Aorta (tissue), 5 donors: Measurements from ENCODE around the gene NDUFS4. TPM values are rescaled to one million over a fixed set of nuclear protein-coding genes. Genes with fewer than 3 reads are reported as not detected.
"Not testable (repeated sequence)": the region's sequence is repeated elsewhere in the genome, so short reads cannot be mapped to it uniquely, and the experiment has no call there.

Experiments used
- ATAC-seq: fragments of 200-7000 bp; cut with Tn5 transposase; one replicate; pipeline ENCODE4 v1.9.1; 2022; ENCODE audit warnings: moderate library complexity; ENCODE audit not compliant: low FRiP score
- DNase-seq, 2 donors: peaks; one replicate each; pipeline ENCODE4 v3.0.0-alpha.2; 2020
- H3K27ac ChIP-seq, 2 donors: one replicate each; pipeline ENCODE4 v1.5.1; 2013; ENCODE audit warnings: low read length in 2 of 2, mild to moderate bottlenecking in 2 of 2, moderate library complexity in 2 of 2, control low read depth in 1 of 2, inconsistent platforms in 1 of 2, low read depth in 1 of 2
- H3K27me3 ChIP-seq, 2 donors: one replicate each; pipeline ENCODE4 v1.6.1; 2013; ENCODE audit warnings: control low read depth in 1 of 2, low read length in 1 of 2, mild to moderate bottlenecking in 1 of 2, moderate library complexity in 1 of 2; ENCODE audit not compliant: insufficient read depth in 2 of 2, control insufficient read depth in 1 of 2
- H3K36me3 ChIP-seq, 2 donors: one replicate each; pipeline ENCODE4 v1.6.1; 2013; ENCODE audit warnings: control low read depth in 1 of 2, low read length in 1 of 2, mild to moderate bottlenecking in 1 of 2; ENCODE audit not compliant: insufficient read depth in 2 of 2, control insufficient read depth in 1 of 2
- H3K4me1 ChIP-seq, 2 donors: one replicate each; pipeline ENCODE4 v1.6.1; 2013; ENCODE audit warnings: low read length in 2 of 2, control low read depth in 1 of 2, mild to moderate bottlenecking in 1 of 2, moderate library complexity in 1 of 2; ENCODE audit not compliant: insufficient read depth in 2 of 2, control insufficient read depth in 1 of 2
- H3K4me3 ChIP-seq, 2 donors: one replicate each; pipeline ENCODE4 v1.5.1; 2013; ENCODE audit warnings: low read length in 2 of 2, control low read depth in 1 of 2, mild to moderate bottlenecking in 1 of 2
- H3K9me3 ChIP-seq: one replicate; pipeline ENCODE4 v1.6.1; 2013; ENCODE audit warnings: mild to moderate bottlenecking, low read length; ENCODE audit not compliant: control insufficient read depth
- WGBS, 2 donors: extraction: QIAGEN DNeasy Blood & Tissue Kit; methylation state at CpG; one replicate each; pipeline ENCODE4 v1.1.7; 2013; 5-methylcytosine and 5-hydroxymethylcytosine counted together
- intact Hi-C, 2 donors: fragments of 100-400 bp; cut with DNase I; formaldehyde crosslinking; loops; one replicate each; pipeline versions ENCODE4 v1.14.2 to v1.15.0; 2022
- polyA plus RNA-seq, 2 donors: library from polyadenylated mRNA; stranded (reverse); fragments of 200-250 nt; gene quantifications; one replicate each; pipeline ENCODE4 v1.2.3, GENCODE V29; 2013
- total RNA-seq, 2 donors: library from RNA; stranded (reverse); fragmentation: NEBNext Ultra II Directional; extraction: Animal tissue kit (Norgen Biotek cat#: 25700); gene quantifications; one replicate each; pipeline ENCODE4 v1.2.1, GENCODE V29; 2021
- donor health status: healthy with polysubstance abuse.
- donor health status: Bipolar disorder and iron deficiency.
- donor health status: DM: no; HTN: no; CAD: no.
- donor health status: DM: no; HTN: no; CAD: no.
- donor health status: DM: yes; HTN: yes; CAD: no.

Gene NDUFS4
- total and polyA plus RNA-seq, 4 donors, result 56.6 to 120 (median 76.4) TPM

GRCh38 chr5:53691014-53691413 lies 130.6 kb downstream of the NDUFS4 start:
- intact Hi-C loops, result no loop called here
- Histone ChIP-seq H3K27me3 (no peaks in the 10 kb centered on the region), H3K36me3 (no peaks in the 10 kb centered on the region), H3K9me3 (peaks cover 6% of the 10 kb centered on the region), H3K4me1 (no peaks in the 10 kb centered on the region), H3K27ac (no peak overlapping the region), H3K4me3 (no peak overlapping the region)
- DNase-seq (no peak), ATAC-seq (no peak)

DNA sequence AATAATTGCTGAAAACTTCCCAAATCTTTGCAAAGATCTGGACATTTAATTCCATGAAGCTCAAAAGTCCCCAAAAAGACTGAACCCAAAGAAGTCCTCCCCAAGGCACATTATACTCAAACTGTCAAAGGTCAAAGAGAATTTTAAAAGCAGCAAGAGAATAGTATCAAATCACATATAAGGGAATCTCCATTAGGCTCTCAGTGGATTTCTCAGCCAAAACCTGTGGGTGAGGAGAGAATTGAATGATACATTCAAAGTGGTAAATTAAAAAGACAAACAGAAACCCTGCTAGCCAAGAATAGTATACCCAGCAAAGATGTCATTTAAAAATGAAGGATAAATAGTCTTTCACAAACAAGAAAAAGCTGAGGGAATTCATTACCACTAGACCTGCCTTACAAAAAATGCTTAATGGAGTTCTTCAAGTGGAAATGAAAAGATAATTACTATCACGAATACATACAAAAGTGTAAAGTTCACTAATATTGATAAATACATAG lies 134.1 kb downstream of the NDUFS4 start:
- WGBS, 2 donors, result 98% methylated on average over 1 of the region's 1 CpG
- Histone ChIP-seq H3K36me3 (no peaks in the 10 kb centered on the region), H3K4me3 (no peak overlapping the region), H3K4me1 (no peaks in the 10 kb centered on the region), H3K9me3 (peaks cover 4% of the 10 kb centered on the region), H3K27me3 (no peaks in the 10 kb centered on the region), H3K27ac (no peak overlapping the region)
- DNase-seq (no peak), ATAC-seq (no peak)
- intact Hi-C loops, result no loop called here

DNA sequence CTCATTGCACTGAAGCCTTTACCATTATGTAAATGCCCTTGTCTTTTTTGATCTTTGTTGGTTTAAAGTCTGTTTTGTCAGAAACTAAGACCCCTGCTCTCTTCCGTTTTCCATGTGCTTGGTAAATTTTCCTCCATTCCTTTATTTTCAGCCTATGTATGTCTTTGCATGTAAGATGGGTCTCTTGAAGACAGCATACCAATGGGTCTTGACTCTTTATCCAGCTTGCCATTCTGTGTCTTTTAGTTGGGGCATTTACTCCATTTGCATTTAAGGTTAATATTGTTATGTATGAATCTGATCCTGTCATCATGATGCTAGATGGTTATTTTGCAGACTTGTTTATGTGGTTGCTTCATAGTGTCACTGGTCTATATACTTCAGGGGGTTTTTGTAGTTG lies 150.0 kb downstream of the NDUFS4 start:
- H3K9me3 ChIP-seq, H3K4me3 ChIP-seq, H3K36me3 ChIP-seq, H3K4me1 ChIP-seq, H3K27ac ChIP-seq, ATAC-seq, H3K27me3 ChIP-seq, DNase-seq, intact Hi-C loops: not testable (repeated sequence)
- 94 to 97% methylated on average over 1 of the region's 1 CpG for WGBS, 2 donors

GRCh38 chr5:53712327-53712726 lies 151.9 kb downstream of the NDUFS4 start:
- DNase-seq (no peak), ATAC-seq (no peak)
- Histone ChIP-seq H3K4me1 (no peaks in the 10 kb centered on the region), H3K4me3 (no peak overlapping the region), H3K36me3 (no peaks in the 10 kb centered on the region), H3K27me3 (no peaks in the 10 kb centered on the region), H3K27ac (no peak overlapping the region), H3K9me3 (peaks cover 5% of the 10 kb centered on the region)
- WGBS, 2 donors, result 89 to 92% methylated on average over 4 of the region's 4 CpGs
- intact Hi-C loops, result no loop called here

GRCh38 chr5:53713978-53714666 lies 153.7 kb downstream of the NDUFS4 start:
- H3K27ac ChIP-seq, result no peak overlapping the region
- intact Hi-C loops, result no loop called here

GRCh38 chr5:53714667-53715010 lies 154.2 kb downstream of the NDUFS4 start:
- no peak overlapping the region for H3K4me3 ChIP-seq
- intact Hi-C loops, result no loop called here
- no peaks in the 10 kb centered on the region for H3K27me3 ChIP-seq
- H3K27ac ChIP-seq, result no peak overlapping the region
- peaks cover 5% of the 10 kb centered on the region for H3K9me3 ChIP-seq
- no peaks in the 10 kb centered on the region for H3K36me3 ChIP-seq
- DNase-seq (no peak), ATAC-seq (no peak)
- no peaks in the 10 kb centered on the region for H3K4me1 ChIP-seq

More at GRCh38 chr5:53713978-53714666, 153.7 kb downstream of the NDUFS4 start:
- Histone ChIP-seq H3K4me1 (no peaks in the 10 kb centered on the region), H3K9me3 (peaks cover 5% of the 10 kb centered on the region), H3K36me3 (no peaks in the 10 kb centered on the region), H3K27me3 (no peaks in the 10 kb centered on the region), H3K4me3 (no peak overlapping the region)
- no peak for DNase-seq
- ATAC-seq, result no peak
- 79% methylated on average over 3 of the region's 3 CpGs for WGBS, 2 donors

GRCh38 chr5:53726121-53726520 lies 165.7 kb downstream of the NDUFS4 start:
- WGBS, 2 donors, result 86 to 90% methylated on average over 3 of the region's 3 CpGs
- Histone ChIP-seq H3K27me3 (no peaks in the 10 kb centered on the region), H3K4me3 (no peak overlapping the region), H3K36me3 (no peaks in the 10 kb centered on the region), H3K27ac (no peak overlapping the region), H3K4me1 (no peaks in the 10 kb centered on the region), H3K9me3 (no peaks in the 10 kb centered on the region)
- intact Hi-C loops, result no loop called here
- DNase-seq (no peak), ATAC-seq (no peak)

DNA sequence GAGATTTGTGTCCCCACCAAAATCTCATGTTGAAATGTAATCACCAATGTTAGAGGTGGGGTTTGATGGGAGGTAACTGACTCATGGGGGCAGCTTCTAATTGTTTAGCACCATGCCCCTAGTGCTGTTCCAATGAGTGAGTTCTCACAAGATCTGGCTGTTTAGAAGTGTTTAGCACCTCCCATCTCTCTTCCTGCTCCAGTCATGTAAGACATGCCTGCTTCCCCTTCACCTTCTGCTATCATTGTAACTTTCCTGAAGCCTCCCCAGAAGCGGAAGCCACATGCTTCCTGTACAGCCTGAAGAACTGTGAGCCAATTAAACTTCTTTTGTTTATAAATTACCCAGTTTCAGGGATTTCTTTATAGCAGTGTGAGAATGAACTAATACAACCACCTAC lies 170.5 kb downstream of the NDUFS4 start:
- intact Hi-C loops, result no loop called here

More for the DNA sequence above, 170.5 kb downstream of the NDUFS4 start:
- no peaks in the 10 kb centered on the region for H3K27me3 ChIP-seq
- H3K36me3 ChIP-seq, result no peaks in the 10 kb centered on the region
- peaks cover 1% of the 10 kb centered on the region for H3K9me3 ChIP-seq
- 55 to 64% methylated on average over 1 of the region's 1 CpG for WGBS, 2 donors
- DNase-seq (no peak), ATAC-seq (no peak)
- H3K4me3 ChIP-seq, result no peak overlapping the region
- no peak overlapping the region for H3K27ac ChIP-seq
- H3K4me1 ChIP-seq, result no peaks in the 10 kb centered on the region
